ENCODE results near the gene TBKBP1. TPM values are rescaled to one million over a fixed set of nuclear protein-coding genes. Genes with fewer than 3 reads are reported as not detected.
"Not testable (repeated sequence)": the region's sequence is repeated elsewhere in the genome, so short reads cannot be mapped to it uniquely, and the experiment has no call there.

The TBKBP1 gene
- total and polyA plus RNA-seq, 9 of the 15 experiments (the other 6 are each of a cell fraction or from before 2014, with no cell fraction given): 0.03 to 15.6 (median 6.8) TPM

GRCh38 chr17:47682138-47682537 lies 11.8 kb upstream of the TBKBP1 start:
- in situ Hi-C loops (cut with MboI) (no loop called here), intact Hi-C loops (cut with micrococcal nuclease) (no loop called here)
- BruUV-seq (replicated peaks): no TSS peak
- no peaks in the 10 kb centered on the region for H3K79me2 ChIP-seq (ENCODE audit: control insufficient read depth, insufficient read depth, low read length)
- H3K9me3 ChIP-seq (replicated peaks; ENCODE audit: control insufficient read depth, insufficient read depth, low read depth, low read length): no peaks in the 10 kb centered on the region
- no peak overlapping the region for H3K4me2 ChIP-seq (ENCODE audit: insufficient read depth, low read length)
- 87% methylated on average over 1 of the region's 2 CpGs for WGBS (ENCODE audit: insufficient coverage, low coverage, missing lambda C conversion rate)
- H3K4me1 ChIP-seq (replicated peaks in 1 of 2; ENCODE audit: control insufficient read depth in 2 of 2, insufficient read depth in 2 of 2, low read length in 2 of 2): no peaks in the 10 kb centered on the region
- POLR2A ChIA-PET: interaction anchor here (0.8 kb wide), 1 partner anchor 23 kb away, joined by 4 read pairs; no protein-coding TSS in a partner anchor
- H3K9ac ChIP-seq (ENCODE audit: insufficient read depth in 1 of 2, low read depth in 2 of 2, low read length in 2 of 2): no peak overlapping the region
- no peak for TF ChIP-seq MCM7 (IDR thresholded peaks at IDR 0.05)
- no peak for TF ChIP-seq ZNF668 (CRISPR knock-in tag; IDR thresholded peaks at IDR 0.05)
- no peak for TF ChIP-seq HNRNPK (IDR thresholded peaks at IDR 0.05; ENCODE audit: low read depth, low read length, poor library complexity, severe bottlenecking)
- peak; percentile 84 for TF ChIP-seq ZNF316 (IDR thresholded peaks at IDR 0.05)
- peak; percentile 71 for TF ChIP-seq C11orf30 (IDR thresholded peaks at IDR 0.05; ENCODE audit: low read depth)
- no peak for TF ChIP-seq RBM17 (IDR thresholded peaks at IDR 0.05; ENCODE audit: borderline replicate concordance, low read depth, low read length)
- TF ChIP-seq ZNF518B (CRISPR knock-in tag; IDR thresholded peaks at IDR 0.05): no peak
- peak; percentile 59 for TF ChIP-seq MAFG (tag; conservative IDR thresholded peaks at IDR 0.05)
- peak; percentile 55; the same call in 1 of the 2 replicates for TF ChIP-seq MAFF (IDR thresholded peaks at IDR 0.05; ENCODE audit: low read length)
- TF ChIP-seq FUS (optimal IDR thresholded peaks at IDR 0.05; ENCODE audit: low read depth, low read length): no peak
- no peaks in the 10 kb centered on the region; the same call in 1 of the 2 replicates for H4K20me1 ChIP-seq (replicated peaks; ENCODE audit: control insufficient read depth, insufficient read depth, low read length)
- ATAC-seq: no peak
- H3K4me3 ChIP-seq: no peak overlapping the region
- CTCF ChIA-PET (ENCODE audit: low intra/inter-chr PET ratio): no interaction called here
- DNase-seq (ENCODE audit: extremely low read depth in 1 of 4, low spot score in 3 of 4): no peak
- no peak for FAIRE-seq
- H3K27ac ChIP-seq (ENCODE audit: extremely low read depth, low read depth, low read length): no peak overlapping the region
- no peaks in the 10 kb centered on the region for H3K9me1 ChIP-seq (ENCODE audit: control insufficient read depth, insufficient read depth, low read length)
- no peaks in the 10 kb centered on the region for H3K27me3 ChIP-seq (ENCODE audit: control insufficient read depth in 2 of 2, insufficient read depth in 2 of 2, low read length in 2 of 2)
- peaks cover 86% of the 10 kb centered on the region for H3K36me3 ChIP-seq (ENCODE audit: control insufficient read depth, insufficient read depth, low read length)
- H2AFZ ChIP-seq (ENCODE audit: low read depth, low read length): no peak overlapping the region

GRCh38 chr17:47682727-47683126 lies 11.2 kb upstream of the TBKBP1 start:
- H3K4me2 ChIP-seq (ENCODE audit: insufficient read depth, low read length); H3K79me2 ChIP-seq (ENCODE audit: control insufficient read depth, insufficient read depth, low read length); BruUV-seq (replicated peaks); intact Hi-C loops (cut with micrococcal nuclease); H4K20me1 ChIP-seq (replicated peaks; ENCODE audit: control insufficient read depth, insufficient read depth, low read length); H3K27me3 ChIP-seq (ENCODE audit: control insufficient read depth in 2 of 2, insufficient read depth in 2 of 2, low read length in 2 of 2); H3K9me3 ChIP-seq (replicated peaks; ENCODE audit: control insufficient read depth, insufficient read depth, low read depth, low read length); H3K4me1 ChIP-seq (replicated peaks in 1 of 2; ENCODE audit: control insufficient read depth in 2 of 2, insufficient read depth in 2 of 2, low read length in 2 of 2); DNase-seq (ENCODE audit: extremely low read depth in 1 of 4, low spot score in 3 of 4); ATAC-seq; FAIRE-seq; H3K9me1 ChIP-seq (ENCODE audit: control insufficient read depth, insufficient read depth, low read length); in situ Hi-C loops (cut with MboI); H3K4me3 ChIP-seq; CTCF ChIA-PET (ENCODE audit: low intra/inter-chr PET ratio); H3K9ac ChIP-seq (ENCODE audit: insufficient read depth in 1 of 2, low read depth in 2 of 2, low read length in 2 of 2); H2AFZ ChIP-seq (ENCODE audit: low read depth, low read length); H3K27ac ChIP-seq (ENCODE audit: extremely low read depth, low read depth, low read length): not testable (repeated sequence)
- H3K36me3 ChIP-seq (ENCODE audit: control insufficient read depth, insufficient read depth, low read length): peaks cover 80% of the 10 kb centered on the region
- WGBS (ENCODE audit: insufficient coverage, low coverage, missing lambda C conversion rate): 95% methylated on average over 3 of the region's 4 CpGs
- POLR2A ChIA-PET: interaction anchor here (0.8 kb wide), 1 partner anchor 22 kb away, joined by 4 read pairs; no protein-coding TSS in a partner anchor
